HG03280 (cell line): ENCODE measurements around the gene CTNND2.

ENCODE experiments used
- ATAC-seq: cut with Tn5 transposase; IDR thresholded peaks from one replicate; pipeline ENCODE4 v1.9.1; 2021; ENCODE audit warnings: mild to moderate bottlenecking, moderate library complexity; ENCODE audit not compliant: unreplicated experiment

The CTNND2 gene

GRCh38 chr5:11277323-11277722 is 626.9 kb downstream of the CTNND2 start:
- ATAC-seq: no peak

GRCh38 chr5:11273180-11273903 is 630.9 kb downstream of the CTNND2 start:
- no peak for ATAC-seq

DNA sequence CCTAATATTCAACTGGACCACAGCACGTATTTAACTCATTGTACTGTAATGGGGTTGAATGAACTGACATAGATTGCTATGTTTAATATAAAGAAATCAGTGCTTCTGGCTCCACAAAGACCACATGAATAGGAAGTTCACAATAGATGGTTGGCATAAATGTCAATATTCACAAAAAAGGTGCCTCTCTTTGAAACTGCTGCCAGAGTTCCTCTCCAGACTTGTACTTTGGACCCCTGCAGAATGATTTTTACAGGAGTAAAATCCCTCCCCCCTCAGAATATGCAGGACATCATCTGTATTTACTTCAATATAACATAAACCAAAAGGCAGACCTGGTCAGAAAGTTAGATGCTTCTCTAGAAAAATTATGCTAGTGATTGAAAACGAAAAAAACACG is 634.7 kb downstream of the CTNND2 start:
- ATAC-seq: no peak

DNA sequence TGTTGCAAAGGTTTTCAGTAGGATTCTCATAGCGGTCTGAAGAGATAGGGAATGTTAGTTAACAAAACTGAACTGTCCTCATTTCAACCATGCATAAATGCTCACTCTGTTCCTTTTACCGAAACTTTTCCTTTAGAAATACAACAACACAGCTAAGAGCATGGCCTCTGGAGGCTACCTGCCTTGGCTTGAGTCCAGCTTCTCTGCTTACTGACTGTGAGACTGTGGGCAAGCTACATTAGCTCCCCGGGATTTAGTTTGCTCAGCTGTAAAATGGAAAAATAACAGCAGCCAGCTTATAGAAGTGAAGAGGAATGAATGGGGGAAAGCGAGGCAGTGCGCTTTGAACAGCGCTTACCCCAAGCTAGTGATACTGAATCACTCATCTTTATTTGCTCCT is 635.4 kb downstream of the CTNND2 start:
- no peak for ATAC-seq

DNA sequence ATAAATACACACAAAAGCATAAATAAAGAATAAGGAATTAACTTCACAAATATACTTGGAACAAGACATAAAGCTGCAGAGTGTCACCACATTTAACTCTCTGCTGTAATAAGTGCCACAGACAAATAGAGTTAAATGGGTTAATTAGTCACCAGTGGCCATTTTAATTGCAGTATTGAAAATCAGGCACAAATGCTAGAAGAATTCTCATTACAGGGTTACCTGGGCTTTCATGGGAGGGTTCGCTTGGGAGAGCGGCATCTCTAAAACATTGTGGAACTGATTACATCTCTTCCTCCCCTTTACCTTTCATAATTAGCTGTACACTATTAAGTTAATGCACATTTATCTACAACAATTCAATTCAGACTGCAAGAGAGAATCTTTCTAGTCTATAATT is 637.9 kb downstream of the CTNND2 start:
- no peak for ATAC-seq

DNA sequence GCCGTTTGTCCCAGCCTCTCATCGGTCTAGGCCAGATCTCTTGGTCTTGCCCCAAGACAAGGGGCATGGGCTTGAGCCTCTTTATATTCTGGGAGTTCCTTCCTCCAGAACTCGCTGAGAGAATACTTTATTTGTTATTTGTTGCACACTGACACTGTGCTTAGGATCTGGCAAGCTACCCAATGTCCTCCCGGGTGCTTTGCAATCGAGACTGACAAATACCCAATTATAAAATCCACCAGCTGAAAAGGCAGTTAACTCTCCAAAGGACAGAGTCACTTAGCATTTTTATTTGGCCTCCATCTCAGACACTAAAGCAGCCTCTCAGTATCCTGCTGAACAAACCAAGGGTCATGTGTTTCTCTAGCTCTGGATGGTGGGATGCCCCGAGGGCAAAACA is 643.0 kb downstream of the CTNND2 start:
- no peak for ATAC-seq

DNA sequence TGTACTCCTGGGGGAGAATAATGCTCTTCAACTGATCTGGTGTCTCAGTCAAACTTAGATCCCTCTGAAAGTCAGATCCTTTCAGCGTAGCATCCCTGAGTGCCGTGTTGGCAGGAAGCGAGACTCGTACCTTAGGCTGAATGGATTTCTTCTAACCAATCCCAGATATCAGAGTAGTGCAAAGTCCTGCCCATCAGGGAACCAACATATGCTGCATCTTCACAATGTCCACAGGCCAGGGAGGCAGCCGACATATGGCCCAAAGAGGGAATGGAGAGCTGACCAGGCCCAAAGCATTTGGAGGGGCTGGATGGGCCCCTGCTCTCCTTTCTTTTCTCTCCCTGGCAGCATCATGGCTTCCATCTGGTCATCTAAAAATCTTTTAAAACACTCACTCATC is 646.2 kb downstream of the CTNND2 start:
- no peak for ATAC-seq

- ATAC-seq: no peak
These were observed 651.7 kb downstream of the CTNND2 start for GRCh38 chr5:11252523-11252922.

- ATAC-seq: no peak
These were observed 652.2 kb downstream of the CTNND2 start for GRCh38 chr5:11252075-11252474.

GRCh38 chr5:11251247-11251646 is 653.0 kb downstream of the CTNND2 start:
- ATAC-seq: no peak

DNA sequence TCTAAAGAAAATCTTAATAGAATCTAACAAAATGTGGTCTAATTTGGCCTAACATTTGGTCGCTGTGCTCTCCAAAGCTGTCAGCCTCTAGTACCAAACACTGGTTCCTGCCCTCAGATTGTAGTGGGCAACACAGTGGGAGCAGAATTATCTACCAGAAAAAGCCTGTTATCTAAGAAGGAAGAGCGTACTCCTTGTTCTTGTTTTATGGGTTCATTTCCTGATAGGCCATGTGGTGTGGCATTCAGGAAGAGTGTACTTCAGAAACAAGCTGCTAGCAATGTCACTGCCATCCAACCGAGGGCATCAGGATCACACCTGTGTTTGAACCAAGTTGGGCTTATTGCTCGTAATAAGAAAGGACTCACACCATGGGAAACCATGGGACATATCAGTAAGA is 655.3 kb downstream of the CTNND2 start:
- ATAC-seq: no peak

- ATAC-seq: no peak
These were observed 657.0 kb downstream of the CTNND2 start for GRCh38 chr5:11247224-11247623.

DNA sequence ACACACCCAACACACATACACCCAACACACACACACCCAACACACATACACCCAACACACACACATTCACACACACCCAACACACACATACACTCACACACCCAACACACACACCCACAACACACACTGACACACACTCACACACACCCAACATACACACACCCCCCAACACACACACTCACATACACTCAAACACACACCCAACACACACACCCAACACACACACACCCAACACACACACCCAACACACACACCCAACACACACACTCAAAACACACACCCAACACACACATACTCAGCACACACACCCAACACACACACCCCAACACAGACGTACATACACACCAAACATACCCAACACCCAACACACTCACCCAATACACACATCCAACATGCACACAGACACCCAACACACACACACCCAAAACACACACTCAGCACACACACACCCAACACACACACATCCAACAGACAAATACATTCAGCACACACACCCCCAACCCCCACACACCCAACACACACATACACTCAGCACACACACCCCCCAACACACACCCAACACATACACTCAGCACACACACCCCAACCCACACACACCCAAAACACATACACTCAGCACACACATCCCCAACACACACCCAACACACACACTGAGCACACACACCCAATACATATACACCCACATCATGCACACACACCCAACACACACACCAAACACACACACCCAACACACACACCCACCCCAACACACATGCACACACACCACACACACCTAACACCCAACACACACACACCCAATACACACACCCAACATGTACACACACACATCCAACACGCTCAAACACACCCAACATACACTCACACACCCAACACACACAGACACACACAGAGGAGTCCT is 663.7 kb downstream of the CTNND2 start:
- no peak for ATAC-seq

DNA sequence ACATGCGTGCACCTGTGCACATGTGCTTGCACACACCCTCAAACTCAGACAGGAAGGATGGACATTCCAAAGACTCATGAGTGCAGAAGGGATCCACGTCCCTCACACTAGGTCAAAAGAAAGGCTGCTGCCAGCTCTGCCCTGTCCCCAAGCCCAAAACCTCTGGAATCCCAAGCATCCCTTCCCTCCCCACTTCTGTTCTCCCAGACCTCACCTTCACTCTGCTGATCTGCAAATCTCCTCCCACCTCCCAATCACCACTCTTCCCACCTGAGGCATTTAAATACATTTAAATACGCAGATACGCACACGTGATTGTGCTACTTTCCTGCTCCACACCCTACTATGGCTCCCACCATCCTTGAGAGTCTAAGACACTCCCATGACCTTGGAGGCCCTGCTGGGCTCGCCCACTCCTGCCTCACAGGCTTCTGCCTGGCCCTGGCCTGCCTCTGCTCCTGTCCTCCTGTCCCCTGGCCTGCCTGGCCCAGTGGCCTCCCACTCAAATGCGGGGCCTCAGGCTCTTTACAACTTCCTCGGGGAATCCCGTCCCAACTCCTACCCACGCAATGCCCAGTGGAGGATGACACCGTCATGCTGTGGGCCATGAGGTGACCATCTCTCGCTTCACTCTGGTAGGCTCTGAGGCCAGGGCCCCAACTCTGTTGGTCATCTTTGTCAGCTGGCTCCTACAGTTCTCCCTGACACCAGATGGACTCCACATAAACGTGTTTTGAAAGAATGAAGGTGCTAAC is 664.8 kb downstream of the CTNND2 start:
- ATAC-seq: no peak

DNA sequence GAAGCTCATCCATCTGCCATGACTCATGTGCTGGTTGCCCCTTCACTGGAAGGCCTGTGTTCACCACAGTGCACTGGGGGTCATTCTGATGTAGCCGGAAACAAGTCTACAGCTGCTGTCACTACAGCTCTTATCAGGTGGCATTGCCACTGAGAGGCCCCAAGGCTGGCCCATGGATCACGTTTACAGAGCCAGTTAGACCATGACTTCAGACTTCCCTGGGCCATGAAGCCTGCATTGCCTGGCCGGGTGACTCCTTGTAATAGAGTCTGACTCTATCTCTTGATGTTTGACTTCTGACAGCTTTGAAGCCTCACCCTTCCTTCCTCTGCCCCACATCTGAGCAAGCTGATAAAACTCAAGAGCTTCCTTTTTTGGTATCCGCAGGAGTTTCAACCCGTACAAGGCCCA is 669.7 kb downstream of the CTNND2 start:
- ATAC-seq: no peak

DNA sequence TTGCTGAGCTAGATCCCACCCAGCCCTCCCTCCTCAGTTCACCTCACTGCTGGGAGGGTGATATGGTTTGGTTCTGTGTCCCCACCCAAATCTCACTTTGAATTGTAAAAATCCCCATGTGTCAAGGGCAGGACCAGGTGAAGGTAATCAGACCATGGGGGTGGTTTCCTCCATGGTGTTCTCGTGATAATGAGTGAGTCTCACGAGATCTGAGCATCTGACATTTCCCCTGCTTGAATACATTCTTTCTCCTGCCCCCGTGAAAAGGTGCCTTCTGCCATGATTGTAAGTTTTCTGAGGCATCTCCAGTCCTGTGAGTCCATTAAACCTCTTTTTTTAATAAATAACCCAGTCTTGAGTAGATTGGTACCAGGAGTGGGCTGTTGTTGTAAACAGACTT is 673.4 kb downstream of the CTNND2 start:
- ATAC-seq: no peak

- no peak for ATAC-seq
These were observed 677.2 kb downstream of the CTNND2 start for GRCh38 chr5:11227064-11227463.

DNA sequence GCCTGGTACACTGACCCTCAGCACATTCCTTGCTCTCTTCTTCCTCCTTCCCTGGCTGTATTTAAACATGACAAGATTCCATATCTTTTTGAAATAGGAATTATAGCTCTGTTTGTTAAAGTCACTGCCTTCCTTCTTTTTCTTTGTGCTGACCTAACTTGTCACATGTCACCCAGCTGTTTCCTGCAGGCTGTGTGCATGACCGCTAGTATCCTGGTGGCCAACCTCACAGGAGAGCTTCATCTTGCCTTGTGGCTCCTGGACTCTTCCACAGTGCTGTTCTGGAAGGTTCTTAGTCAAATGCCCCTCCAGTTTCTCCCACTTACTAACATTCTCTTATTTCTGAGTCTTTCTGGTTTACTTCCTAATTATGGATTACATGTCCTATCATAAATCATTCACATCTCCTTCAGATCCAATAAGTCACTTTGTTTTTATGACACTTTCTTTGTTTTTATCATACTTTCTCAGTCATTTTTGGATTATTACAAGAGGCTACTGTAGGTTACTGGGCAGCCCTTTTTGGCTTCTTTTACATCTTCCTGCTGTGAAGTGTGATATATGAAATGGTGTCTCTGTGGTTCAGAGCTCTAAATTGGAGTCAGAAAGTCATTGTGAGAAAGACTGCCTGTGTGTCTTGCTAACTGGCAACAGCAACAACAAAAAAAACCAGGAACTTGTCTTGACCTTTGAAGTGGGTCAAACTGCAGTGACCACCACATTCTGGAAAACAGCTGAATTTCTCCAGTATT is 679.6 kb downstream of the CTNND2 start:
- no peak for ATAC-seq

DNA sequence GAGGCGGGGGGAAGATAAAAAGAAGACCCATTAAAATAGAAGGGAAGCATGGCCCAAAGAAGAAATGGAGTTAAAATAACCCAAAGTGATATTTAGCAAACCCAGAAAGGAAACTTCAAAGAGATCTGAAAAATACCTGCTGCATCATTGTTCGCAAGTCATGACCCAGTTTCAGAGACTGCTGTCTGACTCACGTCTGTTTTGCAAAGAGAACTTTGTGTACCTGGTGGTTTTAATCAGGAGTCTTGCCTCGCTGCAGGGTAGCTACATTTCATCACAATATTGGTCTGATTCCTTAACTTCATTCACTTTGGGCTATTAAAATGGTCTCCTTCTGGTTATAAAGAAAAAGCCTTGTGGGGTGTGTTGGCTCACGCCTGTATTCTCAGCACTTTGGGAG is 682.1 kb downstream of the CTNND2 start:
- no peak for ATAC-seq

- ATAC-seq: no peak
These were observed 689.2 kb downstream of the CTNND2 start for GRCh38 chr5:11214864-11215644.
